K562 (cell line): Measurements from ENCODE around the gene DUSP19. TPM values are rescaled to one million over a fixed set of nuclear protein-coding genes. Genes with fewer than 3 reads are reported as not detected.

Experiments
- CUX1 ChIP-seq: fragments of 200-800 bp; sonication (Bioruptor generic); IDR thresholded peaks from 2 replicates; pipeline ENCODE4 v1.6.1; 2016; ENCODE audit warnings: missing genetic modification characterization, missing compliant biosample characterization
- MCM5 ChIP-seq: fragments of 450-650 bp; IDR thresholded peaks from 2 replicates; pipeline ENCODE4 v1.6.1; 2016; ENCODE audit warnings: low read depth
- NFE2L1 ChIP-seq: fragments of 450-650 bp; IDR thresholded peaks from 2 replicates; pipeline ENCODE4 v1.6.1; 2016; ENCODE audit warnings: missing genetic modification characterization, low read depth, mild to moderate bottlenecking, missing compliant biosample characterization, moderate library complexity, borderline replicate concordance
- PBX2 ChIP-seq, 2 experiments: IDR thresholded peaks in 1 of 2; conservative IDR thresholded peaks in 1 of 2; 2 replicates each; pipeline ENCODE4 v1.6.1; 2016; ENCODE audit warnings: low read depth in 2 of 2, mild to moderate bottlenecking in 1 of 2, missing compliant biosample characterization in 1 of 2, missing genetic modification characterization in 1 of 2, moderate library complexity in 1 of 2
- PCBP2 ChIP-seq: fragments of 200-400 bp; formaldehyde crosslinking; IDR thresholded peaks from 2 replicates; pipeline ENCODE4 v1.6.1; 2018; ENCODE audit warnings: low read length, low read depth, mild to moderate bottlenecking, moderate library complexity; ENCODE audit not compliant: poor library complexity, severe bottlenecking
- REST ChIP-seq, 2 experiments: fragments of 450-650 bp; formaldehyde crosslinking in 1 of 2; IDR thresholded peaks; 2 replicates each; pipeline versions ENCODE4 v1.4.0 to v1.6.1; 2014 to 2020; ENCODE audit warnings: mild to moderate bottlenecking in 2 of 2, borderline replicate concordance in 1 of 2, low read depth in 1 of 2
- RFX5 ChIP-seq: IDR thresholded peaks from 2 replicates; pipeline ENCODE4 v1.6.1; 2011; ENCODE audit warnings: low read depth, mild to moderate bottlenecking, improper control_type of control experiment, low read length
- RHOXF2B ChIP-seq: fragments of 250-450 bp; sonication (Bioruptor Pico); conservative IDR thresholded peaks from 2 replicates; pipeline ENCODE4 v1.5.1; 2021
- THRAP3 ChIP-seq: fragments of 450-650 bp; IDR thresholded peaks from 2 replicates; pipeline ENCODE4 v1.6.1; 2016; ENCODE audit warnings: mild to moderate bottlenecking, inconsistent platforms, borderline replicate concordance
- ZNF253 ChIP-seq: fragments of 250-450 bp; sonication (Bioruptor Pico); conservative IDR thresholded peaks from 2 replicates; pipeline ENCODE4 v1.6.1; 2021; ENCODE audit warnings: mild to moderate bottlenecking
- polyA plus RNA-seq, 8 experiments: library from polyadenylated mRNA; depleted of rRNA in 4 of 8; stranded (reverse) in 5 of 8; unstranded in 3 of 8; fragments of >200 nt; fragmentation: Nextera tagmentation in 2 of 8; fragmentation: Illumina TruSeq in 1 of 8; extraction: Ambion mirVana in 2 of 8; extraction: Trizol in 1 of 8; gene quantifications; 2 replicates each; pipeline versions ENCODE4 v1.2.1 to v1.2.3, GENCODE V29; 2011 to 2014; ENCODE audit warnings: inconsistent platforms in 1 of 8, missing spikeins in 1 of 8
- total RNA-seq, 7 experiments: library from RNA; depleted of rRNA in 6 of 7; stranded (reverse); fragments of >200 nt in 6 of 7; fragmentation: Illumina TruSeq in 2 of 7; extraction: Trizol in 2 of 7; gene quantifications; 2 replicates each; pipeline versions ENCODE4 v1.2.1 to v1.2.3, GENCODE V29; 2011 to 2021; ENCODE audit warnings: low replicate concordance in 1 of 7

Gene DUSP19
- total and polyA plus RNA-seq, 9 of the 15 experiments (the other 6 are each of a cell fraction or from before 2014, with no cell fraction given): 1.6 to 6.3 (median 3.1) TPM

- TF ChIP-seq RFX5: no peak
- TF ChIP-seq RHOXF2B (CRISPR knock-in tag): no peak
- no peak for TF ChIP-seq REST (IDR thresholded peaks at IDR 0.05; ENCODE audit: borderline replicate concordance)
- TF ChIP-seq REST (CRISPR knock-in tag; IDR thresholded peaks at IDR 0.05; ENCODE audit: low read depth): no peak
- TF ChIP-seq MCM5: no peak
- TF ChIP-seq PCBP2: no peak
- TF ChIP-seq NFE2L1 (tag): no peak
- TF ChIP-seq ZNF253: no peak
- no peak for TF ChIP-seq PBX2 (CRISPR knock-in tag; IDR thresholded peaks at IDR 0.05; ENCODE audit: low read depth)
- TF ChIP-seq PBX2 (tag; conservative IDR thresholded peaks at IDR 0.05; ENCODE audit: low read depth): 0 out of 2 replicates have a peak, but pooled peaks have one; percentile 23
- TF ChIP-seq THRAP3: no peak; the same call in 1 of the 2 replicates
- no peak for TF ChIP-seq CUX1 (CRISPR knock-in tag)
Observed at GRCh38 chr2:183078464-183079138, at the start of gene DUSP19 (continued).
